Mesenchymal stem cell (in vitro differentiated cells and primary cell): Measurements from ENCODE around the gene C2CD2.

Experiments used
- DNase-seq: peaks from one replicate; pipeline ENCODE4 v3.0.0-alpha.2; 2013
- H2AFZ ChIP-seq: one replicate; pipeline ENCODE4 v1.6.1; 2013; ENCODE audit warnings: low read depth, mild to moderate bottlenecking, control low read depth, inconsistent platforms, low read length, moderate library complexity
- H2AK5ac ChIP-seq: 2 replicates; pipeline ENCODE4 v1.6.1; 2013; ENCODE audit warnings: low read length, moderate library complexity, mild to moderate bottlenecking, inconsistent platforms; ENCODE audit not compliant: severe bottlenecking
- H2BK120ac ChIP-seq: one replicate; pipeline ENCODE4 v1.6.1; 2013; ENCODE audit warnings: low read depth, mild to moderate bottlenecking, inconsistent platforms, low read length, moderate library complexity
- H2BK12ac ChIP-seq, 2 experiments: one replicate each; pipeline ENCODE4 v1.6.1; 2013; ENCODE audit warnings: inconsistent platforms in 2 of 2, low read length in 2 of 2, mild to moderate bottlenecking in 2 of 2, moderate library complexity in 2 of 2, control low read depth in 1 of 2
- H2BK15ac ChIP-seq: one replicate; pipeline ENCODE4 v1.6.1; 2013; ENCODE audit warnings: mild to moderate bottlenecking, low read depth, inconsistent platforms; ENCODE audit not compliant: poor library complexity, severe bottlenecking
- H2BK5ac ChIP-seq: 2 replicates; pipeline ENCODE4 v1.6.1; 2013; ENCODE audit warnings: low read depth, mild to moderate bottlenecking, low read length, control low read depth, inconsistent platforms; ENCODE audit not compliant: poor library complexity, severe bottlenecking
- H3K14ac ChIP-seq, 2 experiments: one replicate each; pipeline ENCODE4 v1.6.1; 2013; ENCODE audit warnings: inconsistent platforms in 2 of 2, low read length in 2 of 2, control low read depth in 1 of 2, mild to moderate bottlenecking in 1 of 2, moderate library complexity in 1 of 2
- H3K18ac ChIP-seq, 2 experiments: one replicate each; pipeline ENCODE4 v1.6.1; 2013; ENCODE audit warnings: inconsistent platforms in 2 of 2, low read length in 2 of 2, control low read depth in 1 of 2, low read depth in 1 of 2, mild to moderate bottlenecking in 1 of 2
- H3K23ac ChIP-seq, 2 experiments: one replicate each; pipeline ENCODE4 v1.6.1; 2013; ENCODE audit warnings: inconsistent platforms in 2 of 2, low read length in 2 of 2, mild to moderate bottlenecking in 2 of 2, moderate library complexity in 2 of 2, control low read depth in 1 of 2
- H3K27ac ChIP-seq: 2 replicates; pipeline ENCODE4 v1.5.1; 2013; ENCODE audit warnings: mild to moderate bottlenecking, moderate library complexity, low read length, control low read depth, inconsistent platforms; ENCODE audit not compliant: poor library complexity, severe bottlenecking
- H3K27me3 ChIP-seq, 2 experiments: 2 replicates each; pipeline versions ENCODE4 v1.6.1 to v1.7.0; 2013; ENCODE audit warnings: low read length in 2 of 2, mild to moderate bottlenecking in 2 of 2, moderate library complexity in 2 of 2, control low read depth in 1 of 2, inconsistent platforms in 1 of 2; ENCODE audit not compliant: control insufficient read depth in 1 of 2, insufficient read depth in 1 of 2
- H3K36me3 ChIP-seq, 2 experiments: 2 replicates each; pipeline versions ENCODE4 v1.6.1 to v1.7.0; 2013; ENCODE audit warnings: low read length in 2 of 2, control low read depth in 1 of 2, inconsistent platforms in 1 of 2, low read depth in 1 of 2, mild to moderate bottlenecking in 1 of 2; ENCODE audit not compliant: insufficient read depth in 2 of 2, control insufficient read depth in 1 of 2
- H3K4ac ChIP-seq, 2 experiments: one replicate each; pipeline ENCODE4 v1.6.1; 2013; ENCODE audit warnings: inconsistent platforms in 2 of 2, low read length in 2 of 2, mild to moderate bottlenecking in 2 of 2, moderate library complexity in 2 of 2, control low read depth in 1 of 2, low read depth in 1 of 2
- H3K4me1 ChIP-seq: 2 replicates; pipeline ENCODE4 v1.6.1; 2013; ENCODE audit warnings: low read depth, low read length, control low read depth; ENCODE audit not compliant: control insufficient read depth, insufficient read depth
- H3K4me2 ChIP-seq: 2 replicates; pipeline ENCODE4 v1.6.1; 2013; ENCODE audit warnings: low read length, mild to moderate bottlenecking, inconsistent platforms; ENCODE audit not compliant: poor library complexity, severe bottlenecking
- H3K4me3 ChIP-seq, 2 experiments: 2 replicates each; pipeline versions ENCODE4 v1.5.1 to v1.7.0; 2013; ENCODE audit warnings: low read length in 2 of 2, mild to moderate bottlenecking in 2 of 2, control low read depth in 1 of 2, low read depth in 1 of 2; ENCODE audit not compliant: insufficient read depth in 1 of 2
- H3K79me1 ChIP-seq: replicated peaks from 2 replicates; pipeline ENCODE4 v1.6.1; 2013; ENCODE audit warnings: mild to moderate bottlenecking, control low read depth, low read length, inconsistent platforms; ENCODE audit not compliant: poor library complexity, severe bottlenecking
- H3K9ac ChIP-seq: 2 replicates; pipeline ENCODE4 v1.7.0; 2013; ENCODE audit warnings: mild to moderate bottlenecking, low read length, moderate library complexity
- H3K9me3 ChIP-seq: 2 replicates; pipeline ENCODE4 v1.7.0; 2013; ENCODE audit warnings: mild to moderate bottlenecking, low read length; ENCODE audit not compliant: control insufficient read depth
- H4K8ac ChIP-seq: one replicate; pipeline ENCODE4 v1.6.1; 2013; ENCODE audit warnings: inconsistent platforms, mild to moderate bottlenecking, low read length, moderate library complexity
- H4K91ac ChIP-seq: one replicate; pipeline ENCODE4 v1.6.1; 2013; ENCODE audit warnings: mild to moderate bottlenecking, low read length, inconsistent platforms
- WGBS: methylation state at CpG from one replicate; pipeline ENCODE4 v1.1.7; 2013; ENCODE audit warnings: mixed read lengths; 5-methylcytosine and 5-hydroxymethylcytosine counted together

Gene C2CD2

GRCh38 chr21:41852151-41852928 is 101.5 kb downstream of the C2CD2 start:
- no peak overlapping the region for H2BK120ac ChIP-seq
- H3K4me2 ChIP-seq = no peak overlapping the region
- no peak overlapping the region for H3K9ac ChIP-seq
- no peak overlapping the region for H4K91ac ChIP-seq
- no peak overlapping the region for H3K14ac ChIP-seq
- WGBS = 93% methylated on average over 19 of the region's 21 CpGs
- peaks cover 5% of the 10 kb centered on the region for H3K79me1 ChIP-seq
- no peak overlapping the region for H2BK12ac ChIP-seq
- no peak overlapping the region for H3K27ac ChIP-seq
- no peak overlapping the region for H2BK5ac ChIP-seq
- no peaks in the 10 kb centered on the region for H3K27me3 ChIP-seq
- H3K9me3 ChIP-seq = no peaks in the 10 kb centered on the region
- H2AFZ ChIP-seq = no peak overlapping the region
- H3K23ac ChIP-seq = no peak overlapping the region
- DNase-seq = no peak
- H3K36me3 ChIP-seq = peaks cover 48 to 49% of the 10 kb centered on the region in 2 experiments
- no peak overlapping the region for H3K4ac ChIP-seq
- no peak overlapping the region for H3K18ac ChIP-seq
- H3K4me1 ChIP-seq = no peaks in the 10 kb centered on the region
- no peak overlapping the region for H3K4me3 ChIP-seq
- H2AK5ac ChIP-seq = no peak overlapping the region
- H2BK15ac ChIP-seq = no peak overlapping the region
- no peak overlapping the region for H4K8ac ChIP-seq

DNA sequence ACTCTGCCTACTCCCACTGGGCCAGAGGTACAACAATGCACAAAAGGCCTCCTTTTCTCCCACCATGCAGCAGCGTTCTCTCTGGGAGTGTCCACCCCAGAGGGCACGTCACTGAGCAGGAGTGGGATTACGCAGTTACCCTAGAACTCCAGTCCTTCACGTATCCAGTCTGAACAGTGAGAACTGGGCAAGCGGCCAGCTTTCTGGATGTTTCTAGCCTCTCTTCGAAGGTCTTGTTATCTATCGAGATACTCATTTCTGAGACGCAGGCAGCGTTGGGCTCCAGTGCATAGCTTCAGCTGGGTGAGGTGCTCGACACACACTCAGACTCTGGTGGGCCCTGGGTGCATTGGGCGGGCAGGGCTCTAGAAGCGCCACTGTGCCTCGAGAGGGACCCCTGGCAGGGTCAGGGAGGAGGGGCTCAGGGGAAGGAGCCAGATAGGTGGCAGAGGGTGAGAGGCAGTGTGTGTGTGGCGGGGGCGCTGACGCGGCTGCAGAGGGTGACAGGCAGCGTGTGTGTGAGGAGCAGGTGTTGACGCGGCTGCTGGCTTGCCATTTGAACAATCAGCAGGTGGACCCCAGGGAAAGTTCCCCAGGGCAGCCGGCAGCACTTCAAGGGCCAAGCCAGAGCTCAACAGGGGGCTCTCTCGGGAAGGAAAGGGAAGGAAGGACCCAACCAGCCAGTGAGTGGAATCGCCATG is 102.6 kb downstream of the C2CD2 start:
- Histone ChIP-seq H3K9me3 (no peaks in the 10 kb centered on the region), H3K36me3 (peaks cover 38 to 50% of the 10 kb centered on the region in 2 experiments), H2BK5ac (no peak overlapping the region), H2AFZ (no peak overlapping the region), H2AK5ac (no peak overlapping the region), H3K18ac (no peak overlapping the region), H3K4ac (no peak overlapping the region), H4K91ac (no peak overlapping the region), H4K8ac (no peak overlapping the region), H3K4me3 (no peak overlapping the region), H2BK12ac (no peak overlapping the region), H3K9ac (no peak overlapping the region), H3K14ac (no peak overlapping the region), H3K4me1 (no peaks in the 10 kb centered on the region), H3K23ac (no peak overlapping the region), H3K27me3 (no peaks in the 10 kb centered on the region), H3K79me1 (peaks cover 5% of the 10 kb centered on the region), H2BK15ac (no peak overlapping the region), H2BK120ac (no peak overlapping the region), H3K4me2 (no peak overlapping the region), H3K27ac (no peak overlapping the region)
- WGBS = 96% methylated on average over 21 of the region's 23 CpGs
- no peak for DNase-seq

GRCh38 chr21:41850085-41850484 is 103.7 kb downstream of the C2CD2 start:
- no peak overlapping the region for H4K91ac ChIP-seq
- no peak overlapping the region for H3K4me2 ChIP-seq
- H3K18ac ChIP-seq = no peak overlapping the region
- no peak overlapping the region for H3K27ac ChIP-seq
- H2BK5ac ChIP-seq = no peak overlapping the region
- no peak overlapping the region for H3K9ac ChIP-seq
- no peak overlapping the region for H3K4me3 ChIP-seq
- H4K8ac ChIP-seq = no peak overlapping the region
- no peak overlapping the region for H3K14ac ChIP-seq
- no peak overlapping the region for H2BK15ac ChIP-seq
- no peak overlapping the region for H2AK5ac ChIP-seq
- no peaks in the 10 kb centered on the region for H3K4me1 ChIP-seq
- H3K4ac ChIP-seq = no peak overlapping the region
- H3K9me3 ChIP-seq = no peaks in the 10 kb centered on the region
- H2BK12ac ChIP-seq = no peak overlapping the region
- H3K36me3 ChIP-seq = peaks cover 31 to 48% of the 10 kb centered on the region in 2 experiments
- H3K23ac ChIP-seq = no peak overlapping the region
- peaks cover 5% of the 10 kb centered on the region for H3K79me1 ChIP-seq
- no peak for DNase-seq
- 100% methylated on average over 9 of the region's 9 CpGs for WGBS
- H2BK120ac ChIP-seq = no peak overlapping the region
- H3K27me3 ChIP-seq = no peaks in the 10 kb centered on the region
- no peak overlapping the region for H2AFZ ChIP-seq

DNA sequence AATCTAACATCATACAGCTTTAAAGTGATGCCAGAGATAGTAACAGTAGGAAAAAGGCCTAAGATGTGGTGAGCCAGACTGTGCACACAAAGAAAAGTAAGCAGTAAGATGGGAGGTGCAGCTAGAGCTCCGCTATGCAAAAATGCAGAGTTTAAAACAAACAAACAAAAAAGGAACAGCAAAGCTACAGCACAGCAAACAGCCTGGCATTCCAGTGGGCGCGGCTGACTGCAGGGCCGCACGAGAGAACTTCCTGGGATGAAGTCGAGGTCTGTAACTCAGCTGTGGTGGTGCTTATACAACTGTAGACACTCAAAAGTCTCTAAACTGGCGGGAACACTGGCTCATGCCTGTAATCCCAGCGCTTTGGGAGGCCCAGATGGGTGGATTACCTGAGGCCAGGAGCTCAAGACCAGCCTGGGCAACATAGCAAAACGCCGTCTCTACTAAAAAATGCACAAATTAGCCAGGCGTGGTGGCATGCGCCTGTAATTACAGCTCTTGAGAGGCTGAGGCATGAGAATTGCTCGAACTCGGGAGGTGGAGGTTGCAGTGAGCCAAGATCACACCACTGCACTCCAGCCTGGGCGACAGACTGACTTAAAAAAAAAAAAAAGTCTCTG is 104.7 kb downstream of the C2CD2 start:
- H3K36me3 ChIP-seq = peaks cover 21 to 38% of the 10 kb centered on the region in 2 experiments
- H3K14ac ChIP-seq = no peak overlapping the region
- no peak overlapping the region for H3K4me2 ChIP-seq
- no peak overlapping the region for H3K18ac ChIP-seq
- H2BK5ac ChIP-seq = no peak overlapping the region
- no peak overlapping the region for H2BK15ac ChIP-seq
- H2BK12ac ChIP-seq = no peak overlapping the region
- H4K91ac ChIP-seq = no peak overlapping the region
- no peak overlapping the region for H3K23ac ChIP-seq
- no peak overlapping the region for H2AK5ac ChIP-seq
- H3K4me3 ChIP-seq = no peak overlapping the region
- H3K9me3 ChIP-seq = no peaks in the 10 kb centered on the region
- peaks cover 2% of the 10 kb centered on the region for H3K4me1 ChIP-seq
- no peak overlapping the region for H2BK120ac ChIP-seq
- 84% methylated on average over 14 of the region's 15 CpGs for WGBS
- no peak overlapping the region for H3K4ac ChIP-seq
- no peak overlapping the region for H3K27ac ChIP-seq
- DNase-seq = no peak
- no peak overlapping the region for H2AFZ ChIP-seq
- no peak overlapping the region for H4K8ac ChIP-seq
- no peaks in the 10 kb centered on the region for H3K27me3 ChIP-seq
- no peak overlapping the region for H3K9ac ChIP-seq
- peaks cover 5% of the 10 kb centered on the region for H3K79me1 ChIP-seq
